ENCODE results near the gene TCAF1.
"Not testable (repeated sequence)": the region's sequence is repeated elsewhere in the genome, so short reads cannot be mapped to it uniquely, and the experiment has no call there.

GRCh38 chr7:143840062-143840461 is 61.9 kb downstream of the TCAF1 start:
- TF ChIP-seq CTCF (IDR thresholded peaks at IDR 0.05; ENCODE audit: insufficient read depth, low read length); POLR2AphosphoS5 (IDR thresholded peaks at IDR 0.05; ENCODE audit: low read depth); REST (IDR thresholded peaks at IDR 0.05; ENCODE audit: insufficient replicate concordance, low read depth); SPI1 (IDR thresholded peaks at IDR 0.05; ENCODE audit: borderline replicate concordance, low read depth); GABPA (IDR thresholded peaks at IDR 0.05; ENCODE audit: low read depth): not testable (repeated sequence)
